Measurements from ENCODE around the gene SP4. TPM values are rescaled to one million over a fixed set of nuclear protein-coding genes. Genes with fewer than 3 reads are reported as not detected.

Gene SP4
- total and polyA plus RNA-seq, 2 donors (not counting 3 experiments of a cell fraction or from before 2014, with no cell fraction given) = 3.3 to 8.8 TPM

DNA sequence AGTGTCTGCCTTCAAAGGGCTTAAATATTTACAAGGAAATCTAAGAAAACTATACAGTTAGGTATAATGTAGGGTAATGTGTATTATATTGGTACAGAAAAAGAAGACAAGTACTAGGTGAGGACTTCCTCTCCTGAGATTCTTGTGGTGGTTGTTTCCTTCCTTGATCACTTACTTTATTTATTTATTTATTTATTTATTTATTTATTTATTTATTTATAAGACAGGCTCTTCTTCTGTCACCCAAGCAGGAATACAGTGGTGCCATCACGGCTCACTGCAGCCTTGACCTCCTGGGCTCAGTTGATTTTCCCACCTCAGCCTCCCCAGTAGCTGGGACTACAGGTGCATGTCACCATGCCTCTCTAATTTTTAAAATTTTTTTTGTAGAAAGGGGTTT lies 96.8 kb downstream of the SP4 start:
- Histone ChIP-seq H3K27ac (ENCODE audit: insufficient read depth, low read depth, low read length) (no peak overlapping the region), H3K4me3 (replicated peaks in 1 of 3; ENCODE audit: insufficient read depth in 1 of 3, low read depth in 1 of 3, low read length in 3 of 3) (no peak overlapping the region), H3K79me2 (ENCODE audit: control insufficient read depth, insufficient read depth, low read length) (no peaks in the 10 kb centered on the region), H3K9me1 (replicated peaks; ENCODE audit: control insufficient read depth, extremely low read depth, insufficient read depth, low read length) (no peaks in the 10 kb centered on the region), H3K27me3 (ENCODE audit: control insufficient read depth in 2 of 2, insufficient read depth in 2 of 2, low read length in 2 of 2) (peaks cover 0 to 5% of the 10 kb centered on the region in 2 experiments), H3K4me2 (ENCODE audit: insufficient read depth, low read length) (no peak overlapping the region), H2AFZ (ENCODE audit: low read depth, low read length) (no peak overlapping the region), H3K4me1 (ENCODE audit: control insufficient read depth, extremely low read depth, insufficient read depth, low read length) (no peaks in the 10 kb centered on the region), H3K36me3 (ENCODE audit: control insufficient read depth in 2 of 2, extremely low read depth in 1 of 2, insufficient read depth in 2 of 2, low read length in 2 of 2) (no peaks in the 10 kb centered on the region), H3K9me3 (replicated peaks; ENCODE audit: control insufficient read depth, insufficient read depth, low read length) (no peaks in the 10 kb centered on the region), H4K20me1 (replicated peaks; ENCODE audit: control insufficient read depth, extremely low read depth, insufficient read depth, low read length) (no peaks in the 10 kb centered on the region), H3K9ac (replicated peaks; ENCODE audit: extremely low read depth, insufficient read depth, low read length) (no peak overlapping the region)
- BruUV-seq (replicated peaks) = no TSS peak
- TF ChIP-seq EZH2 (IDR thresholded peaks at IDR 0.05; ENCODE audit: borderline replicate concordance, low read depth, low read length, severe bottlenecking) (no peak), CTCF (IDR thresholded peaks at IDR 0.05; ENCODE audit: extremely low read depth in 1 of 2, insufficient read depth in 1 of 2, low read depth in 1 of 2, low read length in 2 of 2) (no peak), POLR2A (IDR thresholded peaks at IDR 0.05; ENCODE audit: low read depth, low read length) (no peak), JUN (IDR thresholded peaks at IDR 0.05; ENCODE audit: borderline replicate concordance, insufficient read depth, insufficient read length, low read depth) (no peak), GATA2 (IDR thresholded peaks at IDR 0.05; ENCODE audit: insufficient read depth, insufficient read length, low read depth, low read length) (no peak), MYC (IDR thresholded peaks at IDR 0.05; ENCODE audit: low read depth, low read length) (no peak), FOS (IDR thresholded peaks at IDR 0.05; ENCODE audit: borderline replicate concordance, insufficient read depth, low read length) (no peak), POLR2AphosphoS5 (IDR thresholded peaks at IDR 0.05; ENCODE audit: insufficient read depth, low read depth, low read length) (no peak)
- TF ChIP-seq, protein P1, sequence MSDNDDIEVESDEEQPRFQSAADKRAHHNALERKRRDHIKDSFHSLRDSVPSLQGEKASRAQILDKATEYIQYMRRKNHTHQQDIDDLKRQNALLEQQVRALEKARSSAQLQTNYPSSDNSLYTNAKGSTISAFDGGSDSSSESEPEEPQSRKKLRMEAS (IDR thresholded peaks at IDR 0.05; ENCODE audit: insufficient read depth, insufficient read length) = no peak
- ChIA-PET CTCF (interaction anchor here (1.0 to 1.2 kb wide), 3 partner anchors 27 to 558 kb away, joined by 3 to 5 read pairs (median 3); no protein-coding TSS in a partner anchor), POLR2A (no interaction called here)
- dilution Hi-C loops (cut with MboI; ENCODE audit: extremely low pct_ligation_motif_present, low sequenced_read_pairs) = no loop called here
- no peak for FAIRE-seq
- DNase-seq (ENCODE audit: low read depth, low spot score) = no peak
- intact Hi-C loops (cut with micrococcal nuclease) = loop anchor here (5.0 kb wide), 1 partner anchor 558 kb away; no protein-coding TSS in a partner anchor
